GM19328 (cell line): ENCODE results near the gene KBTBD12.
"Not testable (repeated sequence)": the region's sequence is repeated elsewhere in the genome, so short reads cannot be mapped to it uniquely, and the experiment has no call there.

Experiments used
- ATAC-seq: cut with Tn5 transposase; IDR thresholded peaks from one replicate; pipeline ENCODE4 v1.9.1; 2021; ENCODE audit warnings: mild to moderate bottlenecking, moderate library complexity; ENCODE audit not compliant: unreplicated experiment

KBTBD12 gene

DNA sequence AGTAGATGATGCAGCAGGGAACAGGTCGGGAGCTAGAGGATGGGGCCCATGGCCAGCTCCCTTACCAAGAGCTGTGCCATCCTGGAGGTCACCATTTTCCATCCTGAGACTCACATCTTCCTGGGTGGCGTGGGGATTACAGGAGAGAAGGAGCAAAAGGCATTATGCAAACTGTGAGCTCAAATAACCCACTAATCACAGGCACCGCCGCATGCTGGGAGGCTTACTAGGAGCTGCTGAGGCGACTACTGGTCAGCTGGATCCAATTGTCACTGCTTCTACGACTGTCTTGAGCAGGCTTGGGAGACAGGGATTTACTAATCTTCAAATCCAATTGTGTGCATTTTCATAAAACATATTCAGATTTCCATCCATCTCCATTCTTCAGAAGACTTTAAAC lies 12.5 kb upstream of the KBTBD12 start:
- ATAC-seq: no peak

DNA sequence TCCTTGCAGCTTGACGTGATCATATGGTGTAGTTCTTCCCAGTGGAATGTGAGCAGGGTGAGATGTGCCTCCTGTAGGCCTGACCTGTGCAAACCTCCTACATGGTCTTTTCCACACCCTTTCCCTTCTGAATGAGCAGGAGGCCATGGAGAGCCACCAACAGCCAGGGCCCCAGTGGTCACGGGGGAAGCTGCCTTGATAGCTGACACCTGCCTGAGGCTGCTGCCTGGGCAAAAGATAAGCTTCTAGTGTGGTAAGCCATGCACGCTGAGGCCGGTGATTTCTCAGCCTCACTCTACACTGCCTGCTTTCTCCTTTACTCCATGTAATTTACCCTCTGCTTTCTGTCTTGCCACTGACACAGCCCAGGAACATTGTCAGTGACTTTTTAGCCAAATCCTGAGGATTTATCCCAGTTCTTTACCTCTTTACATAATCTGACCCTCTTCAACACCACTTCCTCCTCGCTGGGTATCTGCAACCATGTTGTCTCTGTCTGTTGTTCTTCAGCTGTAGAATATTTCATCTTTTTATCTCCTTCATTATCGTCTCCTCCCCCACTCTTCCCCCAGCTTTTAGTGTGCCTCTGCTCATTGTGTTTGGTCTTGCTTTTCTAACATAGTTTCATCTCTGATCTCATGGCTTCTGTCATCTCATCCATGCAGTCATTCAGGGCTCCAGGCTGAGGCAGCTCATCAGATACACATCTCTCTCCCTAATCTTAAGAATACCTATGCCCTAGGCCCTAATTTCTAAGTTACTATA lies 11.2 kb upstream of the KBTBD12 start:
- no peak for ATAC-seq

DNA sequence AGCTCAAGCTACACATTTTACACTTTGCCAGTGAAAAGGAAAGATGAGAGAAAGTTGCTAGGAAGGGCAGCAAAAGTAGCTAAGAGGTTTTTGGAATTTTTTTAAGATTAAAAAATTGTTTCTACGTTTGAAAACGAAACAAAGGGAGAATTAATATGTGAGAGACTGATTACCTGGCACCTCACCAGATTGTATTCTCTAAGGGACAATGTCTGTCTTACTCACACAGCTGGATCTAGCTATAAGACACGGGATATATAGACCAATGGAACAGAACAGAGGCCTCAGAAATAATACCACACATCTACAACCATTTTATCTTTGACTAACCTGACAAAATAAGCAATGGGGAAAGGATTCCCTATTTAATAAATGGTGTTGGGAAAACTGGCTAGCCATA lies 9.5 kb upstream of the KBTBD12 start:
- no peak for ATAC-seq

DNA sequence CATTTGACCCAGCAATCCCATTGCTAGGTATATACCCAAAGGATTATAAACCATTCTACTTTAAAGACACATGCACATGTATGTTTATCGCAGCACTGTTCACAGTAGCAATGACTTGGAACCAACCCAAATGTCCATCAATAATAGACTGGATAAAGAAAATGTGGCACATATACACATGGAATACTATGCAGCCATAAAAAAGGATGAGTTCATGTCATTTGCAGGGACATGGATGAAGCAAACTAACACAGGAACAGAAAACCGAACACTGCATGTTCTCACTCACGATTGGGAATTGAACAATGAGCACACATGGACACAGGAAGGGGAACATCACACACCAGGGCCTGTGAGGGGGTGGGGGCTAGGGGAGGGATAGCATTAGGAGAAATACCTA lies 8.4 kb upstream of the KBTBD12 start:
- not testable (repeated sequence) for ATAC-seq

DNA sequence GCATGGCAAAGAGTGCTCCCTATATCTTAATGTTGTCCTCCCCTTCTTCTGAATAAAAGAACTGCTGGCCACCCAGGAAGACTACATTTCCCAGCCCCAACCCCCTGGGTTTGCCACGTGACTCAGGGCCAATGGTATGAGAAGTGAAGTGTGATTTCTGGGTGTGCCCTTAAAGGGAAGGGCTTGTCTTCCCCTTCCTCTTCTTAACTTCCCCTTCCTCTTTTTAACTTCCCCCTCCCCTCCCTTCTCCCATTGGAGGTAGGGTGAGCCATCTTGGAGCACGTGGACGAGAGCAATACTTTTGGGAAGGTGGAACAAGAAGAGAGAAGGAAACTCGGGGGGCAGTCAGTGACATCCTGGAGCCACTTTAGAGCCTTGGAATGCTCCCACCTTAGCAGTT lies 6.8 kb upstream of the KBTBD12 start:
- no peak for ATAC-seq

DNA sequence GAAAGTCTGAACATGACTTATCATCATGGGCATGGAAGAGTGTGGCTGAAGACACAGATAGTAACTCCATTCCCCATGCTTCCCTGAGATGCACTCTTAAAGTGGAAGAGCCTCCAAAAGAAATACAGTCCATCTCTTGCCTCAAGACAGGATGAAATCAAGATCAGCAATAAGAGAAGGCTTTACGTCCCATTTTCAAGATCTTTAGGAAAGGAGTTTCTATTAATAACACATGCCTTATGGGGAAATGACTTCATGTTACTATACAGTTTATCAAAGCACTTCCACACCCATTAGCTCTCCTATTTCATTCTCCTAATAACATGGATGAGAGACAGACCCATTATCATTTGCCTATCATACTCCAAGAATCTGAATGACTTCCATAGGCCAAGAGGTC lies 6.1 kb upstream of the KBTBD12 start:
- no peak for ATAC-seq

DNA sequence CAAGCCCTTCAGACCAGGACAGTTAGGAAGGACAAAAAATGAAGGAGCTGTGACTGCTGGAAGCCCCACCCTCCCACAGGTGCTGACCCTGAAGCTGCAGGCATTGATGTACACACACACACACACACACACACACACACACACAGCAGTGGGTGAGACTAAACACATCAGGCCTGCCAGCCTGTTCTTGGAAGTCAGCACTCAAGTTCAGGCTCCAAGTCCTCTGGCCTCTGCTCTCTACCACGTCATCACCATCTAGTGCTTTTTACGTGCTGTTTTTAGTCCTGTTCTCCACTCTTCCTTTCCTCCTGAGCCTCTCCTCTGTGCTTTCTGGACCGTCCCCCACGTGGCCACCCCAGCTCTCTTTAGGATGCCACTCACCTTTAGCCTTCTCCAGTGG lies 5.4 kb upstream of the KBTBD12 start:
- ATAC-seq: no peak

DNA sequence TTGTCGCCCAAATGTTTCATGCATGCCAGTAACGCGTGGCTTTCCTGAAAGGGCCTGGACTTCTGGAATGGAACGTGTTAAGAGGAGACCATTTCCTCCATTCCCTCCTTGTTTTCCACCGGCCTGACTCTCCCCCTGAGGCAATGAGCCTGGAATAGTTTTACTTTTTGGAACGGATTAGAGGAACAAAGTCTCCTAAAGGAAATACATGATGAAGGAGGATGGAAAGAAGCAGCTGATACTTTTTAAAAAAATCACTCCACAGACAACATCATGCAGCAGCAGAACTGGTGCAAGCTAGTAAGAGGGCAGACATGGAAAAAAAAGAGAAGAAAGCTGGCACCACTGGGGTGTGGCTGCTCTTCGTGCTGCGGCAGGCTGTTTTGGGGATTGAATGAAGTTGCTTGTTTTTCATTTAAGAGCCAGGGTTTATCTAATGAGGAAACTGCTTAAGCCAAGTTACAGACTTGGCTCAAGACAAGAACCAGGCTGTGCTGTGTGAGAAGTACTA lies 3.6 kb upstream of the KBTBD12 start:
- no peak for ATAC-seq

DNA sequence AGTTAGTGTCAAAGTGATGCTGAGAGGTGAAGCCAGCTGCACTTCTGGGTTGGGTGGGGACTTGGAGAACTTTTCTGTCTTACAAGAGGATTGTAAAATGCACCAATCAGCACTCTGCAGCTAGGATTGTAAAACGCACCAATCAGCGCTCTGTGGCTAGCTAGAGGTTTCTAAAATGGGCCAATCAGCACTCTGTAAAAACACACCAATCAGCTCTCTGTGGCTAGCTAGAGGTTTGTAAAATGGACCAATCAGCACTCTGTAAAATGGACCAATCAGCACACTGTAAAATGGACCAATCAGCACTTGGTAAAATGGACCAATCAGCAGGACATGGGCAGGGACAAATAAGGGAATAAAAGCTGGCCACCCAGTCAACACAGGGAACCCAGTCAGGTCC lies 1.2 kb upstream of the KBTBD12 start:
- not testable (repeated sequence) for ATAC-seq

DNA sequence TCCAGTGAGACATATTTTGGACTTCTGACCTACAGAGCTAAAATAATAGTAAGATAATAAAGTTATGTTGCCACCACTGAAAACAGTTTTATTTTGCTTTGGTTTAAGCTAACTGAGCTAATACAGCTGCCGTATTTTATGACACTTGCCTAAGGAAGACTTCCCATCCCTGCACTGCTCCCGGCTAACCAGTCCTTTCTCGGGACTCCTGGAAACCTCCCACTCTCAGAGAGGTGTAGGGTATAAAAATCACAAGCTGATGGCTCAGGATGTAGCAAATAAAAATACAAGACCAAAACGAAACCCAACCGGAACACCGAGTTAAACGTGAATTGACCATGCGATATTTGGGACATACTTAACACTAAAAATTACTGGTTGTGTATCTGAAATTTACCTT lies 448 bp upstream of the KBTBD12 start:
- no peak for ATAC-seq

DNA sequence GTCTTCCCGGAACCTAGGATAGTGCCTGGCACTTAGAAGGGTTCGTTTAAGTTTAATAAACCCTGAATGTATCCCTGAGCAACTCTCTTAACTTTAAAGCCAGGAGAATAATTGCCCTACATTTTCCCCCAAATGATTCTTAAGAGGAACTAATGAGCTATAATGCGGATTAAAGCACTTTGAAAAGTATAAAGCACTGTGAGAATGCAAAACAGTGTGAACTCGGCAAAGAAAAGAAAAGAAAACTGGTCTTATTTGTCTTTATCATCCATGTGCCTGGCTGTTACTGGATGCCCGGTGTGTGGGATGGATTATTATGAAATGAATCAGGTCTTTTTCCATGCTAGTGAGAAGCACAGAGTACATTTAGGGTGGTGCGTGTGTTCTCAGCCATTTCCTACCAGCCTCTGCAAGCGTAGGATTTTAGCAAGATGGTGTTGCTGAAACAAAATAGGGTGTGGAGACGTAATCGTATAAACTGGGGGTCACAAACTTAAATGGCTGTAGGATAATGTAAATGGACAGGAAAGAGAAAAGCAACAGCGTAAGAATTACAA lies 983 bp downstream of the KBTBD12 start:
- ATAC-seq: no peak

DNA sequence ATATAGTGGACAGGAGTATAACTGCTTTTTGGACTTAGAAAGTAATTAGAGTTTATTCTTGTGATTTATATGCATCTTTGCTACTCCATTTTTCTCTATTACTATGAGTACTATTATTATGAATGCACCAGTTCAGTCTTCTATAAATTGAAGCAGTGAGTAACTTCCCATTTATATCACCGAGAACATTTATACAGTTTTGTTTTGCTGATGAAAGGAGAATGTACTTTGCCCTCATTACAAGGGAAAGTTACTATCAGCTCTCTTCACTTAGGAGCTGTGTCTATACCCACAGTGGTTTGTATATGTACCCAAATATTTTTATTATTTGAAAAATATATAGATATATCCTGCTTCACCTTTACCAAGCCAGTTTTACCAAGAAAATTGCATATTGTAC lies 5.7 kb downstream of the KBTBD12 start:
- no peak for ATAC-seq

DNA sequence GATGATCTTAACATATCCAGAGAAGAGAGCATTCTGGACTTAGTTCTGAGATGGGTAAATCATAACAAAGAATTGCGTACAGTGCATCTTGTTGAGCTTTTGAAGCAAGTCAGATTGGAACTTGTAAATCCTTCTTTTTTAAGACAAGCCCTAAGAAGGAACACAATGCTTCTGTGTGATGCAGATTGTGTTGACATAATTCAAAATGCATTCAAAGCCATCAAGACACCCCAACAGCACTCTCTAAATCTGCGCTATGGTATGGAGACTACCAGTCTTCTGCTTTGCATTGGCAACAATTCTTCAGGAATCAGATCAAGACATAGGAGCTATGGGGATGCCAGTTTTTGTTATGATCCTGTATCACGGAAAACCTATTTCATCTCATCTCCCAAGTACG lies 8.6 kb downstream of the KBTBD12 start:
- no peak for ATAC-seq

DNA sequence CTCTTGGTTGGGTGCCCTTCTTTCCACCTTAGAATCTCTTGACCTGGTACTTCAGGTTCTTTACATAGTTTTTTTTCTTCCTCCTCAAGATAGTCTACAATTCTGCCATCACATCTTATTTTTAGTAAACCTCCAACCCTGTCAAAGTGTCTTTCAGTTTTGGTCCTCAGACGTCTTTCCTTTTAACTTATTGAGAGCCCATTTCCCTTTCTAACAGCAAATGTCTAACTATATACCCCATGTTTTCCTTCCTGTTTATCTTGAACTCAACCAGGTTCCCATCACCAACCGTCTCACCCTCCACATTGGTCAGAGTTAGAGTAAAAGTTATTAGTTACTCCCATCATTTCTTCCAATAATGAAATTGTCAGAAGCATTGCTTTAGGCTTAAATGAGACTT lies 10.4 kb downstream of the KBTBD12 start:
- ATAC-seq: no peak

DNA sequence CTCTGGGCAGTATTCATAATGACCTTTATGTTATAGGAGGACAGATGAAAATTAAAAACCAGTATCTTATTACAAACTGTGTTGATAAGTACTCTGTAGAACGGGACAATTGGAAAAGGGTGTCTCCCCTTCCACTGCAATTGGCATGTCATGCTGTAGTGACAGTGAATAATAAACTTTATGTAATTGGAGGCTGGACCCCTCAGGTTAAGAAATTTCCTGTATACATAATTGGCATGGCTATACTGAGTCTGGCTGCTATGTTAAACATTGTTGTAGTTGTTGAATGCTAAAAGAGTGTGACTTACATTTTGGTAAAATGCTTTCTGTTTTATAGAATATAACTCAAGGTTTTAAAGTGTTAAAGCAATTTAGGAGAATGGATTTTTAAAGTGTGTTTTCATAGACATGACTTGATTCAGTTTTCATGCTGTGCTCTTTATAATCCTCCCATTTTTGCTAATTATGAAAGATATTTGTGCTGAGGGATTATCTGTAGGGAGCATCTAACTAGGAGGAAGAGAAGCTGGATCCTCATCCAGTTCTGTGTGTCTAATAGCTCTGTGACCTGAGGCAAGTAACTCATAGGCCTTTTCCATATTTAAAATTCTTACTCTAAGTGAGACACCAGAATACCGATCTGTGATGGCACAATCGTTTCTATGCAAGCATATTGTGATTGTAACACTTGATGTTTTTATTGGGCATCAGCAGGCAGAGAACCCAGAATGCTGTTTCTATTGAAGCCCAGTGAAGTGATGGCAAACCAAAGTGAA lies 13.0 kb downstream of the KBTBD12 start:
- ATAC-seq: no peak

DNA sequence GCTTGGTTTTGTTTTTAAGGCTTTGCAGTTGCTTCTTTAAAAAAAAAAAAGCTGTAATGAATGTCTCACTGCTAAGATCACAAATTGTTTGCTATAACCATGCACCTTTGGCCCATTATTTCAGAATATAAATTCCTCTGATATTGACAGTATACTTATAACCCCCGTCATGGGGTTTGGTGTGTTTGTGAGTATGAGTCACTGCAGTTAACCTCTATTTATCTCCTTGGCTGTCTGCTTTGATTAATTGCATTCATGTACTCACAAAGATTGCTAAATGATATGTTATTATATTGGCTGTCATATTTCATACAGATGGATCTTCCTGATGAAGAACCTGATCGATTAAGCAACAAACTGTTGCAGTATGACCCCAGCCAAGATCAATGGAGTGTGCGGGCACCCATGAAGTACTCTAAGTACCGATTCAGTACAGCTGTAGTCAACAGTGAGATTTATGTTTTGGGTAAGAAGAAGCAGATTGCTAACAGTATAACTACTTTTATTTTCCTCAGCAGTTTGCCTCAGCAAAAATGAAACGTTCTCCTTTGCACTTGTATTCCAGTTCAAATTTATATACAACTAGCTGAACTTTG lies 14.9 kb downstream of the KBTBD12 start:
- no peak for ATAC-seq

DNA sequence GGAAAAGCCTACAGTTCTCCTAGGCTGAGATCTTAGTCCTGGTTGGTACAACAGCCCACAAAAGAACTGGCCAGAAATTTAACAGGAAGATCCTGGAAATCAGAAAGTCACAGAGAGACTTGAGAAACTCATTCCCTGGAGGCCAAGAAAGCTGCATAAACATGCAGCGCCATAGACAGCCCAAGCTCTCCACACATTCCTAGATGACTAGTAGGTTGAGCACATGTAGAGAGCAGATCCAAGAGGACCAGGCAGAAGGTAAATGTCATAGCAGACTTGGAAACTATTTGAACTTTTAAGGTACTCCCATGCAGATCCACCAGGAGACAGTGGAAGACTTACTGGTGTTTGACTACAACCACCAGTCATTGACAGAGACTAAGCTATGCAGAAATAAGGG lies 18.4 kb downstream of the KBTBD12 start:
- no peak for ATAC-seq

DNA sequence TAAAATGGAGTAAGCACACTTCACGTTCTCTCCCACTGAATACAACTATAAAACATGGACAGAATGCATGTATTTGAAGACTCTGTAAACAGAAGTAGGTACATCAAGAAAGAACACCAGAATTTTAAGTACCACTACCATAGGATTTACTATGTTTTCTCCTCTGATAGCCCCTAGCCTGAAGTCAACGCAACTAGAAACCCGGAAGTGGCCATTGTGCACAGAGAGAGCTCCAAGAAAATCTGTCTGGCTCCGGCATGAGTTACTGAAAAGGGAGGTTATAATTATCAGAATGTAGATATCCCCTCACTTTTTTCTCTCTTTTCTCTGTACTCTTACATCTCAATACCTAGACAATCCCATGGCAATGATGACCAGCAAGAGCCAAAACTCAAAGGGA lies 23.8 kb downstream of the KBTBD12 start:
- no peak for ATAC-seq

DNA sequence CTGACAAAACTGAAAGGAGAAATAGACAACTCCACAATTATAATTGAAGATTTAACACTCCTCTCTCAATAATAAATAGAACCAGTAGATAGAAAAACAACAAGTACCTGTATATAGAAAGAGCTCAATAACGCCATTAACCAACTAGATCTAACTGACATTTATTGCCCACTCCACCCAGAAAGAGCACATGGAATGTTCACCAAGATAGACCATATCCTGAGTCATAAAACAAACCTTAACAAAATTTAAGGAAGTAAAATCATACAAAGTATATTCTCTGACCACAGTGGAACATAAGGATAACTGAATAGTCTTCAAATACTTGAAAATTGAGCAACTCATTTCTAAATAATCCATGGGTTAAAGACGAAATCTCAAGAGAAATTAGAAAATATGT lies 25.1 kb downstream of the KBTBD12 start:
- ATAC-seq: no peak

DNA sequence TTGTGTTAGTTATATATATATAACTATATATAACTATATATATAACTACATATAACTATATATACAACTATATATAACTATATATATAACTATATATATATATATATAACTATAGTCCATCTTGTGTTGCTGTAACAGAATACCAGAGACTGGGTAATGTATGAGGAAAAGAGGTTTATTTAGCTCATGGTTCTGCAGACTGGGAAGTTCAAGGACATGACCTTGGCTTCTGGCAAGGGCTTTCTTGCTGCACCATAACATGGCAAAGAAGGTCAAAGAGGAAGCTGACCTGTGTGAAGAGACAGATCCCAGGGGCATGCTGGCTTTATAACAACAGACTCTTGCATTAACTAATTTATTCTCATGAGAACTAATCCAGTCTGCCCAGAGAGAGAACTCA lies 27.6 kb downstream of the KBTBD12 start:
- ATAC-seq: no peak

DNA sequence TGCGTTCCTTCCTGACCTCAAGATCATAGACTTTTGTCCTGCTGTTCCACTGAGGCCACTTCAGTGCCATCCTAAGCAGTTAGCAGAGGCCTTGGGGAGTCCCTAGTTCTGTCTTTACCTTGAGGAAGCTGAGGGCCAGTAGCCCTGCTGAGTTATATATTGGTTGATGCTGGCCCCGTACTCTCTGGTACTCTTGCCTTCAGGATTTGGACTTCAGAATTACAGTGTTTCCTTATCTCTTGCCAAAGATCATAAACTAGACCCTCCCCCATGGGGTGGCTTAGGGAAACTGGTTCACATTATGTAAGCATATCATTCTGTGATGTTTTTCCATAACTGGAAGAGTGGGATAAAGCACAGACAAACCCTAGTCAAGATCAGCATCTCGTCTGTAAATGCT lies 33.2 kb downstream of the KBTBD12 start:
- ATAC-seq: no peak
